Liver (tissue), 9 donors: ENCODE data around the gene TSPAN5. TPM values are rescaled to one million over a fixed set of nuclear protein-coding genes. Genes with fewer than 3 reads are reported as not detected.

ENCODE experiments used
- DNase-seq: peaks from one replicate; pipeline ENCODE4 v3.0.0-alpha.2; 2017; ENCODE audit warnings: low spot score
- H3K27ac ChIP-seq, 2 donors: one replicate each; pipeline ENCODE4 v1.7.0; 2013; ENCODE audit warnings: inconsistent platforms in 2 of 2, low read length in 2 of 2, control low read depth in 1 of 2, low read depth in 1 of 2, mild to moderate bottlenecking in 1 of 2
- H3K27me3 ChIP-seq, 4 donors: one replicate each; pipeline versions ENCODE4 v1.6.1 to v1.7.0; 2013; ENCODE audit warnings: low read length in 3 of 4, inconsistent platforms in 1 of 4, mild to moderate bottlenecking in 1 of 4, moderate library complexity in 1 of 4; ENCODE audit not compliant: control insufficient read depth in 4 of 4, insufficient read depth in 4 of 4
- H3K36me3 ChIP-seq, 4 donors: one replicate each; pipeline versions ENCODE4 v1.6.1 to v1.7.0; 2013; ENCODE audit warnings: low read length in 3 of 4, mild to moderate bottlenecking in 3 of 4, low read depth in 1 of 4, moderate library complexity in 1 of 4; ENCODE audit not compliant: control insufficient read depth in 4 of 4, insufficient read depth in 3 of 4
- H3K4me1 ChIP-seq, 4 donors: one replicate each; pipeline versions ENCODE4 v1.6.1 to v1.7.0; 2013; ENCODE audit warnings: low read length in 3 of 4, mild to moderate bottlenecking in 3 of 4, moderate library complexity in 1 of 4; ENCODE audit not compliant: control insufficient read depth in 4 of 4, insufficient read depth in 4 of 4
- H3K4me3 ChIP-seq, 3 donors: one replicate each; pipeline versions ENCODE4 v1.6.1 to v1.7.0; 2013; ENCODE audit warnings: low read length in 3 of 3, control low read depth in 1 of 3, low read depth in 1 of 3, mild to moderate bottlenecking in 1 of 3
- H3K9ac ChIP-seq, 2 donors: one replicate each; pipeline ENCODE4 v1.7.0; 2013; ENCODE audit warnings: low read length in 2 of 2, mild to moderate bottlenecking in 2 of 2, moderate library complexity in 2 of 2, control low read depth in 1 of 2, low read depth in 1 of 2
- H3K9me3 ChIP-seq, 4 donors: one replicate each; pipeline versions ENCODE4 v1.6.1 to v1.7.0; 2013; ENCODE audit warnings: low read length in 3 of 4; ENCODE audit not compliant: control insufficient read depth in 4 of 4
- EGR1 ChIP-seq, 2 donors: IDR thresholded peaks; 2 replicates each; pipeline ENCODE4 v1.6.1; 2016 to 2018; ENCODE audit warnings: antibody characterized with exemption in 2 of 2, low read depth in 2 of 2
- FOXA1 ChIP-seq: IDR thresholded peaks from 2 replicates; pipeline ENCODE4 v1.6.1; 2016; ENCODE audit warnings: antibody characterized with exemption
- FOXA2 ChIP-seq: IDR thresholded peaks from 2 replicates; pipeline ENCODE4 v1.6.1; 2016; ENCODE audit warnings: antibody characterized with exemption
- GABPA ChIP-seq, 2 donors: IDR thresholded peaks in 1 of 2; conservative IDR thresholded peaks in 1 of 2; 2 replicates each; pipeline ENCODE4 v1.6.1; 2016; ENCODE audit warnings: antibody characterized with exemption in 2 of 2, mild to moderate bottlenecking in 1 of 2, moderate library complexity in 1 of 2
- HNF4A ChIP-seq, 2 donors: conservative IDR thresholded peaks; 2 replicates each; pipeline ENCODE4 v1.6.1; 2016; ENCODE audit warnings: antibody characterized with exemption in 2 of 2, mild to moderate bottlenecking in 2 of 2
- HNF4G ChIP-seq: IDR thresholded peaks from 2 replicates; pipeline ENCODE4 v1.6.1; 2016; ENCODE audit warnings: antibody characterized with exemption
- MAX ChIP-seq: IDR thresholded peaks from 2 replicates; pipeline ENCODE4 v1.6.1; 2016; ENCODE audit warnings: antibody characterized with exemption
- REST ChIP-seq: IDR thresholded peaks from 2 replicates; pipeline ENCODE4 v1.6.1; 2016; ENCODE audit warnings: antibody characterized with exemption, mild to moderate bottlenecking
- RXRA ChIP-seq, 2 donors: IDR thresholded peaks; 2 replicates each; pipeline ENCODE4 v1.6.1; 2017 to 2018; ENCODE audit warnings: antibody characterized with exemption in 2 of 2, mild to moderate bottlenecking in 1 of 2
- SP1 ChIP-seq: IDR thresholded peaks from 2 replicates; pipeline ENCODE4 v1.6.1; 2018; ENCODE audit warnings: antibody characterized with exemption, mild to moderate bottlenecking
- TAF1 ChIP-seq: conservative IDR thresholded peaks from 2 replicates; pipeline ENCODE4 v1.6.1; 2016; ENCODE audit warnings: antibody characterized with exemption, mild to moderate bottlenecking
- YY1 ChIP-seq: IDR thresholded peaks from 2 replicates; pipeline ENCODE4 v1.6.1; 2016; ENCODE audit warnings: antibody characterized with exemption, mild to moderate bottlenecking
- whole genome bisulfite sequencing: extraction: QIAGEN DNeasy Blood & Tissue Kit; methylation state at CpG from one replicate; pipeline ENCODE4 v1.1.7; 2013; 5-methylcytosine and 5-hydroxymethylcytosine counted together
- polyA plus RNA-seq, 2 donors: library from polyadenylated mRNA; stranded (reverse) in 1 of 2; unstranded in 1 of 2; fragments of 200-250 nt in 1 of 2; fragments of >200 nt in 1 of 2; fragmentation: Nextera tagmentation in 1 of 2; extraction: Ambion mirVana in 1 of 2; gene quantifications; one replicate each; pipeline versions ENCODE4 v1.2.1 to v1.2.3, GENCODE V29; 2013 to 2015
- total RNA-seq, 2 donors: library from RNA; depleted of rRNA; stranded (reverse); fragments of >200 nt; gene quantifications; one replicate each; pipeline ENCODE4 v1.2.3, GENCODE V29; 2014
- donor health status: healthy.
- donor health status: healthy.
- donor health status: healthy.
- donor health status: healthy.
- donor health status: healthy.

The TSPAN5 gene
- total and polyA plus RNA-seq, 4 donors = 0.36 to 54.0 (median 0.63) TPM

- no peaks in the 10 kb centered on the region for H3K36me3 ChIP-seq
- TF ChIP-seq TAF1 = no peak
- TF ChIP-seq RXRA (IDR thresholded peaks at IDR 0.05) = no peak
- TF ChIP-seq EGR1 (IDR thresholded peaks at IDR 0.05; ENCODE audit: low read depth in 2 of 2) = no peak
- no peak for TF ChIP-seq SP1
- no peak for TF ChIP-seq REST
- no peak for TF ChIP-seq MAX
- TF ChIP-seq GABPA (IDR thresholded peaks at IDR 0.05 in 1 of 2, conservative IDR thresholded peaks at IDR 0.05 in 1 of 2) = no peak
- TF ChIP-seq HNF4A (conservative IDR thresholded peaks at IDR 0.05) = no peak
- no peak for TF ChIP-seq FOXA2
- TF ChIP-seq FOXA1 = no peak
- no peak overlapping the region for H3K9ac ChIP-seq
- no peaks in the 10 kb centered on the region for H3K9me3 ChIP-seq
- 72% methylated on average over 10 of the region's 10 CpGs for WGBS
- H3K27ac ChIP-seq = no peak overlapping the region
- DNase-seq = no peak
- H3K4me3 ChIP-seq = no peak overlapping the region
- H3K4me1 ChIP-seq = peaks cover 0 to 6% (median 5%) of the 10 kb centered on the region in 4 donors
- H3K27me3 ChIP-seq = no peaks in the 10 kb centered on the region
Observed at GRCh38 chr4:98663226-98664006, 5.0 kb upstream of the TSPAN5 start.

- 74% methylated on average over 7 of the region's 7 CpGs for WGBS
- no peak overlapping the region for H3K27ac ChIP-seq
- no peak for DNase-seq
- H3K27me3 ChIP-seq = peaks cover 0 to 1% (median 0%) of the 10 kb centered on the region in 4 donors
- peaks cover 0 to 12% (median 11%) of the 10 kb centered on the region in 4 donors for H3K4me1 ChIP-seq
- no peak overlapping the region for H3K4me3 ChIP-seq
- TF ChIP-seq HNF4G = no peak
- no peaks in the 10 kb centered on the region for H3K36me3 ChIP-seq
- no peak overlapping the region for H3K9ac ChIP-seq
- H3K9me3 ChIP-seq = no peaks in the 10 kb centered on the region
Observed at GRCh38 chr4:98662626-98663225, 4.3 kb upstream of the TSPAN5 start.

- Histone ChIP-seq H3K4me3 (no peak overlapping the region), H3K4me1 (peaks cover 6 to 19% (median 16%) of the 10 kb centered on the region in 4 donors), H3K9ac (no peak overlapping the region), H3K9me3 (no peaks in the 10 kb centered on the region), H3K36me3 (no peaks in the 10 kb centered on the region), H3K27me3 (peaks cover 0 to 8% (median under 1%) of the 10 kb centered on the region in 4 donors), H3K27ac (no peak overlapping the region)
- TF ChIP-seq MAX = no peak
- no peak for TF ChIP-seq YY1
- no peak for TF ChIP-seq HNF4A (conservative IDR thresholded peaks at IDR 0.05)
- WGBS = 84% methylated on average over 4 of the region's 4 CpGs
- no peak for DNase-seq
Observed at GRCh38 chr4:98662055-98662453, 3.6 kb upstream of the TSPAN5 start.
